ENCODE results near the gene TBATA.

DNA sequence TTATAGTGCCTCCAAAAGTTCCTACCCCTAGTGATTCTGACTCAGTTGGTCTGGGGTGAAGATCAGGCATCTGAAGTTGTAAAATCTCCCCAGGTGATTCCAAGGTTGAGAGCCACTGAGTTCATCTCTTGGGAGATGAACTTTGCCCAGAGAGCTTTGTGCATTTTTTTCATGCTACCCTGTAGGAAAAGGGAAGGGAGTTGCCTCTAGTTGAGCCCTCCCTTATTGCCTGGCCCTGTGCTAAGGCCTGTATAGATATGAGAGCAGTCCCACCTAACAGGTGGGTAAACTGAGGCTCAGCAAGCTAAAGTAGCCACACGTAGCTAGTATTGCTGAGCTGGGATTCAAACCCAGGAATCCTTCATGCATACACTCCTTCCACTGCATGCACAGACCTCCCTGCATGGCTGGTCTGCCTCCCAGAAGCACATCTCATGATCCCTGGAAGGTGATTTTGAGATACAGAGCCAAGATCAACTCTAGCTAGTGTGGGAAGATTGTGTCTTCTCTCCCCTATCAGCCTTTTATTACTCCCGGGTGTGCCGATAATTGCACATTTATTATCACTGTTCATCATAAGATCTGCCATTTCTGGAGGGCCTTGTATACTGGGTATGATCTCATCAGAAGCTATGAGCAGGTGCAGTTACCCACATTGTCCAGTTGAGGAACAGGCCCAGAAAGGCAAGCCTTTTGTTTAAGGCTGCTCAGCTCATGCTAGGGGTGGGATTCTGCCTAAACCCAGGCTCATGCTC, 47.0 kb downstream of the TBATA start:
- TF ChIP-seq POLR2AphosphoS5 (IDR thresholded peaks at IDR 0.05) = no peak
- TF ChIP-seq, protein P1, sequence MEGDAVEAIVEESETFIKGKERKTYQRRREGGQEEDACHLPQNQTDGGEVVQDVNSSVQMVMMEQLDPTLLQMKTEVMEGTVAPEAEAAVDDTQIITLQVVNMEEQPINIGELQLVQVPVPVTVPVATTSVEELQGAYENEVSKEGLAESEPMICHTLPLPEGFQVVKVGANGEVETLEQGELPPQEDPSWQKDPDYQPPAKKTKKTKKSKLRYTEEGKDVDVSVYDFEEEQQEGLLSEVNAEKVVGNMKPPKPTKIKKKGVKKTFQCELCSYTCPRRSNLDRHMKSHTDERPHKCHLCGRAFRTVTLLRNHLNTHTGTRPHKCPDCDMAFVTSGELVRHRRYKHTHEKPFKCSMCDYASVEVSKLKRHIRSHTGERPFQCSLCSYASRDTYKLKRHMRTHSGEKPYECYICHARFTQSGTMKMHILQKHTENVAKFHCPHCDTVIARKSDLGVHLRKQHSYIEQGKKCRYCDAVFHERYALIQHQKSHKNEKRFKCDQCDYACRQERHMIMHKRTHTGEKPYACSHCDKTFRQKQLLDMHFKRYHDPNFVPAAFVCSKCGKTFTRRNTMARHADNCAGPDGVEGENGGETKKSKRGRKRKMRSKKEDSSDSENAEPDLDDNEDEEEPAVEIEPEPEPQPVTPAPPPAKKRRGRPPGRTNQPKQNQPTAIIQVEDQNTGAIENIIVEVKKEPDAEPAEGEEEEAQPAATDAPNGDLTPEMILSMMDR (IDR thresholded peaks at IDR 0.05) = no peak
- no peak for TF ChIP-seq POLR2A (IDR thresholded peaks at IDR 0.05)
